Activated T-cell treated with anti-CD3 and anti-CD28 coated beads for 4 hours (primary cell): ENCODE measurements around the gene BBX.

ENCODE experiments used
- DNase-seq: peaks from one replicate; pipeline ENCODE4 v3.0.0-alpha.2; 2020

BBX gene

GRCh38 chr3:107661447-107662123 lies 138.8 kb downstream of the BBX start:
- DNase-seq: no peak

DNA sequence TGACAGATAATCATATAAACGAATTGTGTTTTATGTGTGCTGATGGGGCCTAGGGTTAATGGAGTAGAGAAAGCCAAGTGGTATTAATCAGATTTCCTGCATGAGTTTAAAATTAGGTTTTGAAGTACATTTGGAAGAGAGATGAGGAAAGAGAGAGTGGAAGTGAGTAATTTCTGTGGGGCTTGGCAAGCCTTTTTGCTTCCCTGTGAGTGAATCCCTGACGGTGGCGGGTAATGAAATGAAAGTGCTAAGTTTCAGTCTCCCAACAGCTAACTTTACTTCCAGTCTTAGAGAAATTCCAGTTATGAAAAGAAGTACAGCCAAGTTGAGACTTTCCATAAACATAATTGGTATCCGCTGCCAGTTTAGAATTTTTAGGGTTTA lies 139.4 kb downstream of the BBX start:
- DNase-seq: no peak

DNA sequence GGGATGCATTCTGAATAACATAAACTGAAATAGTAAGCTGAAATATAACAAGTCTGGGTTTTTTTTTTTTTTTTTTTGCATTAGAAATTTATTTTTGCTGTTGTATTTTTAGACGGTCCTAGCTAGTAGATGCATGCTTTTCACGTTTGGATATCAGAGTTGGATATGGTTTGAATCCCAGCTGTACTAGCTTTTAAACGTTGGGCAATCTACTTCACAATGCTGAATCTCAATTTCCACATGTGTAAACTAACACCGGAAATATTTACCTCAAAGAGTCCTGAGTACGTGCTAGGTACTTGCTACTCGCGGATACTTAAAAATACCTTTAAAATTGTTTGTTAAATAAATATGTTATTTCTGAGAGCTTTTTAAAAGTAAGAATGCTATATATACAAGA lies 139.8 kb downstream of the BBX start:
- DNase-seq: no peak

DNA sequence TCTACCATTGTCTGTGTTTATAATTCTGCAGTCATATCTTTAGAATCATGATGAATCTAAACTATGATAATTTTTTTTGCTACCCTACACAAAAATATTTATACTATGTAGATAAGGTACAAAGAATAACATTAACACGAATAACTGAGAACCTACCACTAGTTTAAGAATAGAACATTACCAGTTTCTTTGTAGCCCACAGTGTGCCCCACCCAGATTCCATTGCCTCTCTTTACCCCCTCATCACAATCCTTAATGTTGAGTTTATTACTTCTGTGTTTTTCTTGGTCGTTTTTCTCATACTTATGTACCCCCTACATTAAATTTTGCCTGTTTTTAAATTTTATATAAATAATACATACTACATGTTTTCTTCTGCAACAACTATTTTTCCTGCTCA lies 140.5 kb downstream of the BBX start:
- DNase-seq: no peak

- no peak for DNase-seq
These were observed 141.9 kb downstream of the BBX start for GRCh38 chr3:107664614-107665013.

DNA sequence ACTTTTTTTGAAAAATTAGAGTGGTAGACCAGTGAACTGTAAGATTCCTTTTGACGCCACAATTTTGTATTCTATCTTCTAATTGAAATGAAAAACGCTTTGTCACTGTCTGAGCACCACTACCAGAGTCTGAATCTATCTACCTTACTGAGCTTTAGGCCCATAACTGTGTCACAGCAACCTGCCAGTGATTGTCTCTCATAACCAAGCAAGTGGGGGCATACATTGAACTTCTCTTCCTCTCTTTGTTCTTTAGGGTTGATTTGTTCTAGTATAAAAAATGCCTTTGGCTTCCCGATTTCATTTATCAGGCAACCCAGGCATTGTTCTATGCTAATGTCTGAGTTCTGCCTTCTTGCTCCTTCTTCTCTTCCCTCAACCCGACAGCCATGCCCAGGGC lies 142.6 kb downstream of the BBX start:
- DNase-seq: no peak

- DNase-seq: no peak
These were observed 144.1 kb downstream of the BBX start for GRCh38 chr3:107666853-107667252.

DNA sequence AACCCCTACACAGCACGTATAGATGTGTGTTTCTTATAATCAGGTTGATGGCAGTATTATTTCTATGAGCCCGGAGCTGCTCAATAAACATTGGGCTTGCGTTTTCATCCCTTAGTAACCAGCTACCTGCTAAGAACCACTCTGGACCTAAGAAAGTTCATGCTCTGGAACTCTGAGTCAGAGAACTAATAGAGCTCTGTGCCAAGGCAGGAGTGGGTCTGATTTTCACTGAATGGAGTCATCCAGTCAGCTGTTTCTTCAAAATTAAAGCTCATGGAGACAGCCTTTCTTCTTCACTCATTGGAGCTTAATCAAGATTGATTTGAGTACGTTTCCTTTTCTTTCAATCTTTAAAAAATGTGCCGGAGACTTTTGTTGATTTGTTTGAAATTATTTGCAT lies 145.7 kb downstream of the BBX start:
- DNase-seq: no peak

DNA sequence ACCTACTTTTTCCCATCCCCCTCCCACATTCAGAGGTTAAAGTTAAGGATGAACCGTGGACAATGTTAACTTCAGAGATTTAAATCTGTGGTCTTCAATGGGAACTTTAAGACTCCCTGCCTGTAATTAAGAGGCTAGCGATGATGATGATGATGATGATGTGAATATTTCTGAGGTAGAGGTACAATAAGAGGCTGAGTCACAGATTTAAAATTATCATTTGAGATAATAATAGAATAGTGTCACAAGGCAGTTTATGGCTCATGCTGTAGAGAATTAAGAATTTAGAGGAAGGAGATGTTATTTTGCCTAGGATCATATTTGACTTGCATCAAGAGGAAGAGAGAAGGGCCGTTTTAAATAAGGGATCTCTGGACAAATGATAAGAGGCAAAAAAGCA lies 146.2 kb downstream of the BBX start:
- DNase-seq: no peak

DNA sequence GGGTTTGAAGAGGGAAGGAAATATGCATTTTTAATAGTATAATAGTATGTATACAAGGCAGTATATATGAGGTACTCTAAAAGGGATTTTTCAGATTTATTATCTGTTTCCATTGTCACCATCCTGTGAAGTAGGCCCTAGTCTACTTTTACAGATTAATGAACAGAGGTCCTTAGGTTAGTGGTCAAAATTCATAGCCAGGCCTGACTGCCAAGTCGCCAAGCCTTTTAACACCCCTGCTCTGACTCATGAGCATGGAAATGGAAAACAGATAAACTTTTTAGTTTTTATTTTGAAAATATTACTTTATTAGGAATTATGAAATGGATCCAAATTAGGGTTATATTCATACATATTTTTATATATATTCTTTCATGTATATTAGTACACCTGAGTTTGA lies 146.9 kb downstream of the BBX start:
- DNase-seq: no peak

DNA sequence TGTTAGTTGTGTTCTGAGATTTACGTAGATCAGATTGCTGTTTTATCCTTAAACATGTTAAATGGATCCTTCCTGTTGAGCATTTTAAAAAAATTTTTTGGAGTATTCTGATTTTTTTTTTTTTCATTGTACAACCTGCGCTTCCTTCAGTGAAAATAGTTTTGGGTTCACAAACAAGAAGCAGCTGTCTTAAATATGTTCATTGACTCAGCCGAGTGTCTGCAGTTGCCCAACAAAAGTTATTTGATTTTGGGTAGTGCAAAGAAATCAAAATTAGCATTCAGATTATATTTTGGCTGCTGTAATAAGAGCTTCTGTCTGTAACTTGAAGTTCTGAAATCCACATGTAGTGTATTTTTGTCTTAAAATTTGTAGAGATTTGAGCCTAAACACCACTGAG lies 148.2 kb downstream of the BBX start:
- no peak for DNase-seq

DNA sequence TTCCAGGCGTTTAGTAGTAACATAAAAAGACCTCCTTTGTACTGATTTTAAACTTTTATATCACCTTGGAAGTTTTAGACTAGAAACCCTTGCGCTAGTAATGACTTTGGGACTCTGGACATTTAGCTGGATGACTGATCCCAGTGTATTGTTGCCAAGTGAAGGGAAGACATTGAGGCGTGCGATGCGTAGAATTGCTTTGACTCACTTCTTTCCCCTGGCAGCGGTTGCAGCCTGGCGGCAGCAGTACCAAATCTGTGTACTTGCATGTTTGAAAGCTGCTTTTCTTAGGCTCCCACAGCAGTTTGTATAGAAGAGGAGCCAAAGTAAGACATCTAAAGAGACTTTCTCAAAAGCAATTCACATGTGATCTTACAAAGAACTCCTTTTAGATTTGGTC lies 151.6 kb downstream of the BBX start:
- no peak for DNase-seq

GRCh38 chr3:107675233-107675900 lies 152.6 kb downstream of the BBX start:
- DNase-seq: no peak

DNA sequence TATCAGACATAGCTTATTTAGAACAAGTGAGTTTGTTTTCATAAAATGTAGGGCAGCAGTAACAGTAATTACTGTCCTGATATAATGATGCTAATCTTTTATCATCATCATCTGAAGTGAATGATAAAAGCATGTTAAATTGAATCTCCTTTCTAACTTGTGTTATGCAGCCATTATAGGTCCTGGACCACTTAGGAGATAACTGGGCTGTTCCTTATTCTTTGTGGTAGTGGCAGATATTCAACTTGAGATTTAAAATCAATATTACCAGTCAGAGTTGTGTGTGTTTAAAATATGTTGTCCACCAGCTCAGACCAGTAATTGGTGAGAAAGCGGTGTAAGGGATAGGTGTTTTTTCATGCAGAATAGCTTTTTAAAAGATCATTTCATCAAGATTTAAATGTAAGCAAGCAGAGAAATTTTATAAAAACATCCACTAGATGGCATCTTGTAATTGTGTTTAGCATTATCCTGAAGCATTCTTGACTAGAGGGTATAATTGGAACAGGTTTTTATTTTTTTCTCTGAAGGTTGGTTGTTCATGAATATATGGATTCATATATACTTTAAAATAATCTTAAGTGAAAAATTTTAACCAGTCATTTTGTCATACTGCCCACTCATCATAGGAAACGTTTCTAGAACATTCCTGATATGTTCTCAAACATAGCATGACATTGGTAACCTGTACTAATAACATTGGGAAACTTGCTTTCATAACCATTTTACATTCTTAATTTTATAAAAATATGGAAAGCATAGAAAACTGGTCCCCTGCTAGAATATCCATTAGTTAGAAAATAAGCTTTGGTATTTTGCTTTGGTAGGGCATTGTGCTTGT lies 153.9 kb downstream of the BBX start:
- DNase-seq: no peak

DNA sequence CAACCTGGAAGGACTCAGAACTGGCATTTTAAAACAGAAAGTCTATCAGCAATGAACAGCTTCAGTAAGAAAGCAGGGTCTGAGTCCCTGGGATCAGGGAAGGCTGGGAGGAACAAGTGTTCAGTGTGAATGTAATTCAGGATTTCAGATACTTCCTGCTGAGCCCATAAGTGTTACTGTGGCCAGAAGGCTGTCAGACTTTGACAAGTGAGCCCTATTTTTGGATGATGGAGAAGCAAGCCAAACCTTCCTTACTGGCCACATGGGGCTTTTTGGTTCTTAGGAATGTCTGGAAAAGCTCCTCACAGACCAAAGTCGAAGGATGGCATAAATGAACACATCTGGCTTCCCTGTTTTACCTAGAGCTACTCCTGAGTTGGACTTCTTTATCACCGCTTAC lies 157.2 kb downstream of the BBX start:
- DNase-seq: no peak

- no peak for DNase-seq
These were observed 157.9 kb downstream of the BBX start for GRCh38 chr3:107680698-107681097.

DNA sequence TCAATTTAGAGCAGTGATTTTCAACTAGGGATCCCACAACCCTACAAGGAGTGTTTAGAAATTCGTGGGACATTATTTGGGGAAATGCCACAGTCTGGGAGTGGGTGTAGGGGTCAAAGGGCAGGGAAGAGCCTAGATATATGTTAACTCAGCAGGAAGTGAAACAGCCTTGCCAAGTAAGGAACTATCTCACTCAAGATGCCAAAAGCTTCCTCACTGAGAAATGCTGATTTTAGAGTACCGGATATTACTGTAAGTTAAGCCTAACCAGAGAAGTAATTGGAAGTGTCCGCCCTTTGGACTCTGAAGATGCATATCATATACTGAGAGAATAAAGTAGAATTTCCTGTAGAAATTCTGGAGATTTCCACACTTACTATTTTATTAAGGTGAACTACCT lies 158.6 kb downstream of the BBX start:
- no peak for DNase-seq

GRCh38 chr3:107682580-107682979 lies 159.8 kb downstream of the BBX start:
- no peak for DNase-seq

GRCh38 chr3:107683447-107683846 lies 160.7 kb downstream of the BBX start:
- no peak for DNase-seq

DNA sequence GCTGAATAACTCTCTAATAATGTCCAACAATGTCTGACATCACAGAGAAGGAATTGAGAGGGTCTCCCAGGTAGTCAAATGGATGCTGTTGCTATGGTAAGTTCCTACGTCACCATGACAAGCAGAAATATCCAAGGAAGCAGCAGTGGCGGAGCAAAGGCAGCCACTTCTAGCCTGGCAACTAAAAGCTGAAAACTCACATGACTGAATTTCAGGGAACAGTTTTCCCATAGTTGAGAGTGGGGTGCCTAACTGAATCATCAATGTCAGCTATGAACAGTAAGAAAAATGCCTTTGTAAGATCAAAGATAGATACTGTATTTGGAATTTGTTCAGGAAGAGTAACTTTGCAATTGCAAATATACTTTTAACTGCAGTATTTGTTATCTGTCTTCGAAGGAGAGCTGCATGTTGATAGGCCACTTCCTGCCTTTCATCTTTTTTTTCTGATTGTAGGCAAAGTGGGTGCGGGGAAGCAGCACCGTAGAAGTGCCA lies 161.7 kb downstream of the BBX start:
- DNase-seq: no peak

- DNase-seq: no peak
These were observed 162.6 kb downstream of the BBX start for GRCh38 chr3:107685383-107685782.

- DNase-seq: no peak
These were observed 164.4 kb downstream of the BBX start for GRCh38 chr3:107687056-107687581.

GRCh38 chr3:107689355-107689754 lies 166.6 kb downstream of the BBX start:
- DNase-seq: no peak
